HG02884 (cell line): ENCODE measurements around the gene C16orf92.

ENCODE experiments used
- ATAC-seq: cut with Tn5 transposase; IDR thresholded peaks from one replicate; pipeline ENCODE4 v1.9.1; 2021; ENCODE audit warnings: mild to moderate bottlenecking, moderate library complexity; ENCODE audit not compliant: unreplicated experiment

The C16orf92 gene

GRCh38 chr16:30053376-30054015 is 30.5 kb downstream of the C16orf92 start:
- no peak for ATAC-seq

- ATAC-seq = no peak
Measured at GRCh38 chr16:30054451-30054850, 31.5 kb downstream of the C16orf92 start.

- no peak for ATAC-seq
Measured at GRCh38 chr16:30054959-30055553, 32.1 kb downstream of the C16orf92 start.

- ATAC-seq = no peak
Measured at GRCh38 chr16:30060346-30060745, 37.3 kb downstream of the C16orf92 start.

GRCh38 chr16:30060836-30061554 is 38.0 kb downstream of the C16orf92 start:
- no peak for ATAC-seq

- no peak for ATAC-seq
Measured at GRCh38 chr16:30063278-30063892, 40.4 kb downstream of the C16orf92 start.

- ATAC-seq = no peak
Measured at GRCh38 chr16:30063893-30064728, 41.1 kb downstream of the C16orf92 start.

- ATAC-seq = no peak
Measured at GRCh38 chr16:30064729-30065101, 41.7 kb downstream of the C16orf92 start.

- peak; percentile 67 for ATAC-seq
Measured at GRCh38 chr16:30065102-30065942, 42.3 kb downstream of the C16orf92 start, which contains the start of gene ALDOA. Gene ALDOA, plus strand, starts transcription at chr16:30065760. Its CDS starts 1,138 bp downstream, at chr16:30066898.

- ATAC-seq = no peak
Measured at GRCh38 chr16:30065943-30066760, 43.2 kb downstream of the C16orf92 start.

GRCh38 chr16:30066761-30067583 is 44.0 kb downstream of the C16orf92 start:
- no peak for ATAC-seq

- ATAC-seq = no peak
Measured at GRCh38 chr16:30067584-30067916, 44.6 kb downstream of the C16orf92 start.

- no peak for ATAC-seq
Measured at GRCh38 chr16:30068333-30068732, 45.3 kb downstream of the C16orf92 start.

- ATAC-seq = no peak
Measured at GRCh38 chr16:30068750-30069610, 46.0 kb downstream of the C16orf92 start.

GRCh38 chr16:30069611-30070462 is 46.8 kb downstream of the C16orf92 start:
- no peak for ATAC-seq

- ATAC-seq = no peak
Measured at GRCh38 chr16:30070490-30070889, 47.5 kb downstream of the C16orf92 start.
